ENCODE data around the gene SEC14L3.

- TF ChIP-seq, protein P1, sequence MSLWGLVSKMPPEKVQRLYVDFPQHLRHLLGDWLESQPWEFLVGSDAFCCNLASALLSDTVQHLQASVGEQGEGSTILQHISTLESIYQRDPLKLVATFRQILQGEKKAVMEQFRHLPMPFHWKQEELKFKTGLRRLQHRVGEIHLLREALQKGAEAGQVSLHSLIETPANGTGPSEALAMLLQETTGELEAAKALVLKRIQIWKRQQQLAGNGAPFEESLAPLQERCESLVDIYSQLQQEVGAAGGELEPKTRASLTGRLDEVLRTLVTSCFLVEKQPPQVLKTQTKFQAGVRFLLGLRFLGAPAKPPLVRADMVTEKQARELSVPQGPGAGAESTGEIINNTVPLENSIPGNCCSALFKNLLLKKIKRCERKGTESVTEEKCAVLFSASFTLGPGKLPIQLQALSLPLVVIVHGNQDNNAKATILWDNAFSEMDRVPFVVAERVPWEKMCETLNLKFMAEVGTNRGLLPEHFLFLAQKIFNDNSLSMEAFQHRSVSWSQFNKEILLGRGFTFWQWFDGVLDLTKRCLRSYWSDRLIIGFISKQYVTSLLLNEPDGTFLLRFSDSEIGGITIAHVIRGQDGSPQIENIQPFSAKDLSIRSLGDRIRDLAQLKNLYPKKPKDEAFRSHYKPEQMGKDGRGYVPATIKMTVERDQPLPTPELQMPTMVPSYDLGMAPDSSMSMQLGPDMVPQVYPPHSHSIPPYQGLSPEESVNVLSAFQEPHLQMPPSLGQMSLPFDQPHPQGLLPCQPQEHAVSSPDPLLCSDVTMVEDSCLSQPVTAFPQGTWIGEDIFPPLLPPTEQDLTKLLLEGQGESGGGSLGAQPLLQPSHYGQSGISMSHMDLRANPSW (CRISPR knock-in tag; conservative IDR thresholded peaks at IDR 0.05; ENCODE audit: low read depth), result no peak
- no peak for TF ChIP-seq JUN (CRISPR knock-in tag; IDR thresholded peaks at IDR 0.05)
- no peak for TF ChIP-seq E2F1 (CRISPR knock-in tag; IDR thresholded peaks at IDR 0.05)
- TF ChIP-seq, protein P2, sequence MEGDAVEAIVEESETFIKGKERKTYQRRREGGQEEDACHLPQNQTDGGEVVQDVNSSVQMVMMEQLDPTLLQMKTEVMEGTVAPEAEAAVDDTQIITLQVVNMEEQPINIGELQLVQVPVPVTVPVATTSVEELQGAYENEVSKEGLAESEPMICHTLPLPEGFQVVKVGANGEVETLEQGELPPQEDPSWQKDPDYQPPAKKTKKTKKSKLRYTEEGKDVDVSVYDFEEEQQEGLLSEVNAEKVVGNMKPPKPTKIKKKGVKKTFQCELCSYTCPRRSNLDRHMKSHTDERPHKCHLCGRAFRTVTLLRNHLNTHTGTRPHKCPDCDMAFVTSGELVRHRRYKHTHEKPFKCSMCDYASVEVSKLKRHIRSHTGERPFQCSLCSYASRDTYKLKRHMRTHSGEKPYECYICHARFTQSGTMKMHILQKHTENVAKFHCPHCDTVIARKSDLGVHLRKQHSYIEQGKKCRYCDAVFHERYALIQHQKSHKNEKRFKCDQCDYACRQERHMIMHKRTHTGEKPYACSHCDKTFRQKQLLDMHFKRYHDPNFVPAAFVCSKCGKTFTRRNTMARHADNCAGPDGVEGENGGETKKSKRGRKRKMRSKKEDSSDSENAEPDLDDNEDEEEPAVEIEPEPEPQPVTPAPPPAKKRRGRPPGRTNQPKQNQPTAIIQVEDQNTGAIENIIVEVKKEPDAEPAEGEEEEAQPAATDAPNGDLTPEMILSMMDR (IDR thresholded peaks at IDR 0.05), result no peak
- TF ChIP-seq, protein P3, sequence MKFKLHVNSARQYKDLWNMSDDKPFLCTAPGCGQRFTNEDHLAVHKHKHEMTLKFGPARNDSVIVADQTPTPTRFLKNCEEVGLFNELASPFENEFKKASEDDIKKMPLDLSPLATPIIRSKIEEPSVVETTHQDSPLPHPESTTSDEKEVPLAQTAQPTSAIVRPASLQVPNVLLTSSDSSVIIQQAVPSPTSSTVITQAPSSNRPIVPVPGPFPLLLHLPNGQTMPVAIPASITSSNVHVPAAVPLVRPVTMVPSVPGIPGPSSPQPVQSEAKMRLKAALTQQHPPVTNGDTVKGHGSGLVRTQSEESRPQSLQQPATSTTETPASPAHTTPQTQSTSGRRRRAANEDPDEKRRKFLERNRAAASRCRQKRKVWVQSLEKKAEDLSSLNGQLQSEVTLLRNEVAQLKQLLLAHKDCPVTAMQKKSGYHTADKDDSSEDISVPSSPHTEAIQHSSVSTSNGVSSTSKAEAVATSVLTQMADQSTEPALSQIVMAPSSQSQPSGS (CRISPR knock-in tag; IDR thresholded peaks at IDR 0.05; ENCODE audit: borderline replicate concordance, low read depth), result no peak
- no peak for TF ChIP-seq GRHL2 (CRISPR knock-in tag; IDR thresholded peaks at IDR 0.05; ENCODE audit: insufficient replicate concordance, severe bottlenecking)
- no peak for TF ChIP-seq SP1 (CRISPR knock-in tag; conservative IDR thresholded peaks at IDR 0.05)
- TF ChIP-seq, protein P4, sequence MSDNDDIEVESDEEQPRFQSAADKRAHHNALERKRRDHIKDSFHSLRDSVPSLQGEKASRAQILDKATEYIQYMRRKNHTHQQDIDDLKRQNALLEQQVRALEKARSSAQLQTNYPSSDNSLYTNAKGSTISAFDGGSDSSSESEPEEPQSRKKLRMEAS (CRISPR knock-in tag; IDR thresholded peaks at IDR 0.05), result no peak
- TF ChIP-seq, protein P5, sequence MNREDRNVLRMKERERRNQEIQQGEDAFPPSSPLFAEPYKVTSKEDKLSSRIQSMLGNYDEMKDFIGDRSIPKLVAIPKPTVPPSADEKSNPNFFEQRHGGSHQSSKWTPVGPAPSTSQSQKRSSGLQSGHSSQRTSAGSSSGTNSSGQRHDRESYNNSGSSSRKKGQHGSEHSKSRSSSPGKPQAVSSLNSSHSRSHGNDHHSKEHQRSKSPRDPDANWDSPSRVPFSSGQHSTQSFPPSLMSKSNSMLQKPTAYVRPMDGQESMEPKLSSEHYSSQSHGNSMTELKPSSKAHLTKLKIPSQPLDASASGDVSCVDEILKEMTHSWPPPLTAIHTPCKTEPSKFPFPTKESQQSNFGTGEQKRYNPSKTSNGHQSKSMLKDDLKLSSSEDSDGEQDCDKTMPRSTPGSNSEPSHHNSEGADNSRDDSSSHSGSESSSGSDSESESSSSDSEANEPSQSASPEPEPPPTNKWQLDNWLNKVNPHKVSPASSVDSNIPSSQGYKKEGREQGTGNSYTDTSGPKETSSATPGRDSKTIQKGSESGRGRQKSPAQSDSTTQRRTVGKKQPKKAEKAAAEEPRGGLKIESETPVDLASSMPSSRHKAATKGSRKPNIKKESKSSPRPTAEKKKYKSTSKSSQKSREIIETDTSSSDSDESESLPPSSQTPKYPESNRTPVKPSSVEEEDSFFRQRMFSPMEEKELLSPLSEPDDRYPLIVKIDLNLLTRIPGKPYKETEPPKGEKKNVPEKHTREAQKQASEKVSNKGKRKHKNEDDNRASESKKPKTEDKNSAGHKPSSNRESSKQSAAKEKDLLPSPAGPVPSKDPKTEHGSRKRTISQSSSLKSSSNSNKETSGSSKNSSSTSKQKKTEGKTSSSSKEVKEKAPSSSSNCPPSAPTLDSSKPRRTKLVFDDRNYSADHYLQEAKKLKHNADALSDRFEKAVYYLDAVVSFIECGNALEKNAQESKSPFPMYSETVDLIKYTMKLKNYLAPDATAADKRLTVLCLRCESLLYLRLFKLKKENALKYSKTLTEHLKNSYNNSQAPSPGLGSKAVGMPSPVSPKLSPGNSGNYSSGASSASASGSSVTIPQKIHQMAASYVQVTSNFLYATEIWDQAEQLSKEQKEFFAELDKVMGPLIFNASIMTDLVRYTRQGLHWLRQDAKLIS (CRISPR knock-in tag; IDR thresholded peaks at IDR 0.05; ENCODE audit: borderline replicate concordance), result no peak
- no peak for TF ChIP-seq MXD4 (CRISPR knock-in tag; IDR thresholded peaks at IDR 0.05; ENCODE audit: borderline replicate concordance)
- TF ChIP-seq HMGXB4 (CRISPR knock-in tag; IDR thresholded peaks at IDR 0.05), result no peak
- TF ChIP-seq FOXK1 (CRISPR knock-in tag; IDR thresholded peaks at IDR 0.05), result no peak
Observed at GRCh38 chr22:30519842-30520425, 48.1 kb upstream of the SEC14L3 start.

Data from WTC11 (cell line).